Measurements from ENCODE around the gene GPATCH3. TPM values are rescaled to one million over a fixed set of nuclear protein-coding genes. Genes with fewer than 3 reads are reported as not detected.

GPATCH3 gene, protein sequence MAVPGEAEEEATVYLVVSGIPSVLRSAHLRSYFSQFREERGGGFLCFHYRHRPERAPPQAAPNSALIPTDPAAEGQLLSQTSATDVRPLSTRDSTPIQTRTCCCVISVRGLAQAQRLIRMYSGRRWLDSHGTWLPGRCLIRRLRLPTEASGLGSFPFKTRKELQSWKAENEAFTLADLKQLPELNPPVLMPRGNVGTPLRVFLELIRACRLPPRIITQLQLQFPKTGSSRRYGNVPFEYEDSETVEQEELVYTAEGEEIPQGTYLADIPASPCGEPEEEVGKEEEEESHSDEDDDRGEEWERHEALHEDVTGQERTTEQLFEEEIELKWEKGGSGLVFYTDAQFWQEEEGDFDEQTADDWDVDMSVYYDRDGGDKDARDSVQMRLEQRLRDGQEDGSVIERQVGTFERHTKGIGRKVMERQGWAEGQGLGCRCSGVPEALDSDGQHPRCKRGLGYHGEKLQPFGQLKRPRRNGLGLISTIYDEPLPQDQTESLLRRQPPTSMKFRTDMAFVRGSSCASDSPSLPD
- 8.0 and 8.6 TPM in 2 replicates for total RNA-seq

DNA sequence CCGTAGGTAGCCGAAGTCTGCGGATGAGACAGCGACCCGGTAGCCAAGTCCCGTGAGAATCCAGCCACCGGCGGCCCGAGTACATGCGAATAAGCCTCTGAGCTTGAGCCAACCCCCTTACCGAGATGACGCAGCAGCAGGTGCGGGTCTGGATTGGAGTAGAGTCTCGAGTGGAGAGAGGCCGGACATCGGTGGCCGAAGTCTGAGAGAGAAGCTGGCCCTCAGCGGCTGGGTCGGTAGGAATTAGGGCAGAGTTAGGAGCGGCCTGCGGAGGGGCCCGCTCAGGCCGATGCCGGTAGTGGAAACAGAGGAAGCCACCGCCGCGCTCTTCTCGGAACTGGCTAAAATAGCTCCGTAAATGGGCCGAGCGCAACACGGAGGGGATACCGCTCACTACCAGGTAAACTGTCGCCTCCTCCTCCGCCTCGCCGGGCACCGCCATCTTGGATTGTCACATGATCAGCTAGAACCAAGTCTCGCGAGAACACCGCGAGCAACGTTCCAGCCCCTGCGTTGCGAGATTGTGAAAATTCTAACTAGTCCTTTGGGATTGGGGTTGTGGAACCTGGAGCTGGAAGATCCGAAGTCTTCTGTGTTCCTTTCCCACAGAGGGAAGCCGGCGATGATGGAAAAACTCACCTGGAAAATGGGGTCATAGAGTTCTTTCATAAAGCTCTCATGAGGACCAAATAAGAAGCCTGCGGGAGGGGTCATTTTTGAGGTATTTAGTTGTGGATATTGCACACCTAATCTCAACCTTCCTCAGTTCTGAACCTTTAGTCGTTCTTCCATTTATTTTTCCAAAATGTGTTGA lies at the start of gene GPATCH3:
Gene GPATCH3, minus strand, starts transcription at position 467 of the 814 bp plus-strand sequence. Its CDS starts 25 bp downstream, at position 442.

DNA sequence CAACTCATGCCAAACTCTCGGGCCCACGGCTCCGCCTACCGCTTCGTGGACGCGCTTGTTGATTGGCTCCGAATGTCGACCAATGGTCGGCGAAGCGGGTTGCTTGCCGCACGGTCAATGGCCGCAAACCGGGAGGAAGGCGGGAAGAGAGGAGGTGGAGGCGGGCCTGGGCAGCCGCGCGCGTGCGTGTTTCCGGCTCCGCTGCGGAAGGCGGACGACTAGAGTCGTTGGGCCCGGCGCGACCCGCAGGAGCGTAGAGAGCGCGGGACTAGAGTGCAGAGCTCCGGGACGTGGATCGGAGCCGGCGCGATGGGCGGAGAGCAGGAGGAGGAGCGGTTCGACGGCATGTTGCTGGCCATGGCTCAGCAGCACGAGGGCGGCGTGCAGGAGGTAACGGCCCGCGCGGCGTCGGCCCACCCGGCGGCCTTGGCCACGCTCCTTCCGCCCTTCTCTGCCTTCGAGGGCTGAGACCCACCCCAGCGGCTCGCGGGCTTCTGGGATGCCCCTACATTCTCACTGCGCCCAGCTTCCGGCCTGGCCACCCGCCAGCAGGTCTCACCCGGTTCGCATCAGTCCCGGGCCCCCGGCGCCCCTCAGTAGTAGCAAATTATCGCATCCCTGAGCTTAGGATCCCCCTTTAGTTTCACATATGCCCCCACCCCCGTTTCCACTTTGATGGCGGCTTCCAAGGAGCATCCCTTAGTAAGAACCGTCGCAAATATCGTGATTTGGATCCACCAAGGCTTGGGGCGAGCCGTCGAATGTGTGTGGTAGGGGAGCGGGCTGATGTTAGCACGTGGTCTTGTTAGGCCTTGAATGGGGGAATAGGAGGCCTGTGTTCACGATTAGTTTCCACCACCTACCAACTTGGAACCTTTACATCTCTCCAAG lies 21.5 kb upstream of the GPATCH3 start, which contains the start of gene NUDC:
Gene NUDC, plus strand, starts transcription at position 204 of the 891 bp plus-strand sequence. Its CDS starts 106 bp downstream, at position 310.

DNA sequence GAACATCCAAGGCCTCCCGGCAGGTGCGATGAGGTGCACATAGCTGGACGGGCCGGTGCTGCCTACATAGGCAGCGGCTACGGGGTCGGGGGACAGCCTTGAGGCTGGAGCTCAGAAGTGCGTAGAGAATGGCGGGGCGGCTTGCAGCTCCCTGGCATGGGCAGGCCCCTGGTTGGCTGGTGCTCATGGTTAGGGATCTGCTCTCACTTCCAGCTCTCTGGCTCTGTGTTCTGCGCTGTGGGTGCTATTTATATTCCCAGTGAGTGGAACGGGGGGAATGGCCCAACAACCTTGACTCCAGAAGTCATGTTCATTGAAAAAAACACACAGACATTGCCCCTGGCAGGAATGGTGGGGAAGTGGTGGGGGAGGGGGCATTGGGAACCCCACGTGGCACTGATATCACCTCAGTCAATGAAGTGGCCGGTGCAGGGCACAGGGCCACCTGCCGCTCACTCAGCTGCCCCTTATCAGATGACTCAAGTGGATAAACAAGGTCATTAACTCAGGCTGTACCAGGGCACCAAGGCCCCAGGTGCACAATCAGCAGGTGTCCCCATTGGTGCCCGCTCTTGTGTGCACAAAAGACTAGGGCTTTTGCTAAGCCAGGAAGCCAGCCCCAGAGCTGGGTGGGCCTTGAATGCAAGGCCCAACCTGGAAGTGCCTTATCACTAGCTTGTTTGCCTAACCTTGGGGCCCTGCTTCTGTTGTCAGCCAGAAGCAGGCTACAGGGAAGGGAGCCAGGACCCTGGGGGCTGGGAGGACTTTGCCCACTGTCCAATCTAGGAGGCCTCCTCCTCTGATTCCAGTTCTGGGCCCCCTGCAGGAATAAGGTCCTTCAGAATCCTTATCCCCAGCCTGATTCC lies 13.7 kb upstream of the GPATCH3 start, which contains the start of gene NR0B2:
Gene NR0B2, minus strand, starts transcription at position 222 of the 866 bp plus-strand sequence. Its CDS starts 35 bp downstream, at position 187.

DNA sequence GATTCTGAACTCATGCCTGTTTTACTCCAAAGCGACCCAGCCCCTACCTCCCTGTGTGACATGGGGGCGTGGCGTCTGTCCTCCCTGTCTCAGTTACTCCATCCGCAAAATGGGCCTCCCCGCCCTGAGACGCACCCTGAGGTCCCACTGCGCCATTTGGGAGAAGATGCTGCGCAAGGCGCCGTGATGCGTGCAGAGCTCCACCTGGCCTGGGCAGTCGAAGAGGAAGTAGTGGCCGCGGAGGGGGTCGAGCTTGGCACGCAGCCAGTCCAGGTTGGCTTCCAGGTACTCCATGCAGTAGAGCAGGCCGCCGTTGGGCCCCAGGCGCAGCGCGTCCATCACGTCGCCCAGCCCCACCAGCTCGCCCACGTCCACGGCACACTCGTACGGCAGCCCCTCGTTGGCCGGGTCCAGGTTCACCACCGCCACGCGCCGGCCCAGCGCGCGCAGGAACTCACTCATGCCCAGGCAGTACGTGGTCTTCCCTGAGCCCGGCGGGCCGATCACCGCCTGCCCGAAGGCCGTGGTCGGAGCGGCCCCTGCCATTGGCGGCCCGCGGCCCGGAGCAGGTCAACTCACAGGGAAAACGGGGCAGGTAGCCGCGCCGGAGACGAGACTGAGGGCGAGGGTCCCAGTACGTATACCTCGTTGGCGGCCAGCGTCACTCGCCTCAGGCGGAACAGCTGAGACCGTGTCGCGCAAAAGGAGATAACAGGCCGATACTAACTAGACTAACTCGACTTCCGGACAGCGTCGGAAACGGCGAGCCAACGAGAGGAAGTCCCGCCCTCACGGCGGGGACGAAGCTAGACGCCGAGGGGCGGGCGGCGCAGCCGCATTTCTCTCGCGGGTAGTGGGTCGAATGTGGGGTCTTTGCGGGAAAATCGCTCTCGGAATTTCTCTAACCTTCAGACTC lies 10.5 kb downstream of the GPATCH3 start, which contains the start of gene GPN2:
Gene GPN2, minus strand, starts transcription at position 733 of the 916 bp plus-strand sequence. Its CDS starts 187 bp downstream, at position 546.

GRCh38 chr1:26862781-26863684 lies 37.2 kb downstream of the GPATCH3 start, which contains the start of gene SFN:
Gene SFN (plus strand): TSS chr1:26863149. CDS start chr1:26863213, 64 bp downstream.

Other genes starting within 250 kb of the GPATCH3 start
- 48.3 and 56.9 TPM in 2 replicates for gene ARID1A, start 204.5 kb downstream of the GPATCH3 start, total RNA-seq
- 21.5 and 29.8 TPM in 2 replicates for gene PIGV, start 112.5 kb downstream of the GPATCH3 start, total RNA-seq
- 20.0 and 25.7 TPM in 2 replicates for gene ZDHHC18, start 73.8 kb downstream of the GPATCH3 start, total RNA-seq
- 146 and 266 TPM in 2 replicates for gene SFN, start 37.3 kb downstream of the GPATCH3 start, total RNA-seq
- 11.8 and 15.3 TPM in 2 replicates for gene GPN2, start 10.2 kb downstream of the GPATCH3 start, total RNA-seq
- not detected in 2 replicates for gene NR0B2, start 13.5 kb upstream of the GPATCH3 start, total RNA-seq
- 14.5 and 18.9 TPM in 2 replicates for gene NUDC, start 21.3 kb upstream of the GPATCH3 start, total RNA-seq
- 16.1 and 23.2 TPM in 2 replicates for gene KDF1, start 60.0 kb upstream of the GPATCH3 start, total RNA-seq
- gene TRNP1, start 93.2 kb upstream of the GPATCH3 start, total RNA-seq, result 31.0 and 40.2 TPM in 2 replicates
- 245 and 286 TPM in 2 replicates for gene TENT5B, start 112.4 kb upstream of the GPATCH3 start, total RNA-seq